Liver (tissue), 3 donors: ENCODE data around the gene BORCS8.

Experiments used
- EGR1 ChIP-seq, 2 donors: IDR thresholded peaks; 2 replicates each; pipeline ENCODE4 v1.6.1; 2016 to 2018; ENCODE audit warnings: antibody characterized with exemption in 2 of 2, low read depth in 2 of 2
- FOXA1 ChIP-seq: IDR thresholded peaks from 2 replicates; pipeline ENCODE4 v1.6.1; 2016; ENCODE audit warnings: antibody characterized with exemption
- GABPA ChIP-seq, 2 donors: IDR thresholded peaks in 1 of 2; conservative IDR thresholded peaks in 1 of 2; 2 replicates each; pipeline ENCODE4 v1.6.1; 2016; ENCODE audit warnings: antibody characterized with exemption in 2 of 2, mild to moderate bottlenecking in 1 of 2, moderate library complexity in 1 of 2
- HNF4A ChIP-seq, 2 donors: conservative IDR thresholded peaks; 2 replicates each; pipeline ENCODE4 v1.6.1; 2016; ENCODE audit warnings: antibody characterized with exemption in 2 of 2, mild to moderate bottlenecking in 2 of 2
- HNF4G ChIP-seq: IDR thresholded peaks from 2 replicates; pipeline ENCODE4 v1.6.1; 2016; ENCODE audit warnings: antibody characterized with exemption
- JUND ChIP-seq, 2 donors: IDR thresholded peaks; 2 replicates each; pipeline ENCODE4 v1.6.1; 2016; ENCODE audit warnings: antibody characterized with exemption in 2 of 2
- RAD21 ChIP-seq, 2 donors: IDR thresholded peaks; 2 replicates each; pipeline ENCODE4 v1.6.1; 2016; ENCODE audit warnings: antibody characterized with exemption in 2 of 2, mild to moderate bottlenecking in 2 of 2
- REST ChIP-seq: IDR thresholded peaks from 2 replicates; pipeline ENCODE4 v1.6.1; 2016; ENCODE audit warnings: antibody characterized with exemption, mild to moderate bottlenecking
- RXRA ChIP-seq, 2 donors: IDR thresholded peaks; 2 replicates each; pipeline ENCODE4 v1.6.1; 2017 to 2018; ENCODE audit warnings: antibody characterized with exemption in 2 of 2, mild to moderate bottlenecking in 1 of 2
- SP1 ChIP-seq: IDR thresholded peaks from 2 replicates; pipeline ENCODE4 v1.6.1; 2018; ENCODE audit warnings: antibody characterized with exemption, mild to moderate bottlenecking
- TAF1 ChIP-seq: conservative IDR thresholded peaks from 2 replicates; pipeline ENCODE4 v1.6.1; 2016; ENCODE audit warnings: antibody characterized with exemption, mild to moderate bottlenecking
- YY1 ChIP-seq: IDR thresholded peaks from 2 replicates; pipeline ENCODE4 v1.6.1; 2016; ENCODE audit warnings: antibody characterized with exemption, mild to moderate bottlenecking
- TF ChIP-seq, protein P1 (sequence below): fragments of 150-350 bp; IDR thresholded peaks from 2 replicates; pipeline ENCODE4 v1.5.1; 2017; ENCODE audit warnings: improper control_type of control experiment, low read depth, low read length; ENCODE audit not compliant: missing input control
- TF ChIP-seq, protein P2 (sequence below): IDR thresholded peaks from 2 replicates; pipeline ENCODE4 v1.6.1; 2016; ENCODE audit warnings: antibody characterized with exemption
- donor health status: healthy.
- donor health status: healthy.

DNA sequence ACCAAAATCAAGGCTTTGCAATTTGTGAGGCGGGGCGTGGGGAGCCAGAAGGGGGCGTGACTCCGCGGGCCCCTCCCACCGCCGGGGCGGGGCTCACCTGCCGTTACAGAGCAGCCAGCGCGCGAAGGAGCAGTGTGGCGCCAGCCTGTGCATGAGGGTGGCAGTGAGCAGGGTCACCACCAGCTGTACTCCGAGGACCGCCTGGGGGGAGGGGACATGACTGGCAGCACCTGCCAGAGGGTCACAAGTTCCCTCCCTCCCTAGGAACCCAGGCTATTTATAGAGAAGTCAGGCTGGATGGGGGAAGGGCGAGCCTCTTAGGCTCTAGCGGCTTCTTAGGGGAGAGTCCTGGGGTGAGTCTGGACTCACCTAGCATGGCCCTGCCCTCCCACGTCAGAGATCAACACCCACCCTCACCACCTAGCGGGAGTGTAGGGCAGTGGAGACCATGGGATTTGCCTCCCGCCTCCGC lies 57.2 kb downstream of the BORCS8 start:
- TF ChIP-seq RXRA (IDR thresholded peaks at IDR 0.05) (no peak), TAF1 (no peak), EGR1 (IDR thresholded peaks at IDR 0.05; ENCODE audit: low read depth in 2 of 2) (no peak), HNF4A (conservative IDR thresholded peaks at IDR 0.05) (no peak), REST (no peak), RAD21 (IDR thresholded peaks at IDR 0.05) (no peak), HNF4G (no peak), FOXA1 (no peak), SP1 (no peak), JUND (IDR thresholded peaks at IDR 0.05) (no peak), YY1 (no peak), GABPA (IDR thresholded peaks at IDR 0.05 in 1 of 2, conservative IDR thresholded peaks at IDR 0.05 in 1 of 2) (no peak)
- TF ChIP-seq, protein P1, sequence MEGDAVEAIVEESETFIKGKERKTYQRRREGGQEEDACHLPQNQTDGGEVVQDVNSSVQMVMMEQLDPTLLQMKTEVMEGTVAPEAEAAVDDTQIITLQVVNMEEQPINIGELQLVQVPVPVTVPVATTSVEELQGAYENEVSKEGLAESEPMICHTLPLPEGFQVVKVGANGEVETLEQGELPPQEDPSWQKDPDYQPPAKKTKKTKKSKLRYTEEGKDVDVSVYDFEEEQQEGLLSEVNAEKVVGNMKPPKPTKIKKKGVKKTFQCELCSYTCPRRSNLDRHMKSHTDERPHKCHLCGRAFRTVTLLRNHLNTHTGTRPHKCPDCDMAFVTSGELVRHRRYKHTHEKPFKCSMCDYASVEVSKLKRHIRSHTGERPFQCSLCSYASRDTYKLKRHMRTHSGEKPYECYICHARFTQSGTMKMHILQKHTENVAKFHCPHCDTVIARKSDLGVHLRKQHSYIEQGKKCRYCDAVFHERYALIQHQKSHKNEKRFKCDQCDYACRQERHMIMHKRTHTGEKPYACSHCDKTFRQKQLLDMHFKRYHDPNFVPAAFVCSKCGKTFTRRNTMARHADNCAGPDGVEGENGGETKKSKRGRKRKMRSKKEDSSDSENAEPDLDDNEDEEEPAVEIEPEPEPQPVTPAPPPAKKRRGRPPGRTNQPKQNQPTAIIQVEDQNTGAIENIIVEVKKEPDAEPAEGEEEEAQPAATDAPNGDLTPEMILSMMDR: no peak
- TF ChIP-seq, protein P2, sequence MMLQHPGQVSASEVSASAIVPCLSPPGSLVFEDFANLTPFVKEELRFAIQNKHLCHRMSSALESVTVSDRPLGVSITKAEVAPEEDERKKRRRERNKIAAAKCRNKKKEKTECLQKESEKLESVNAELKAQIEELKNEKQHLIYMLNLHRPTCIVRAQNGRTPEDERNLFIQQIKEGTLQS: no peak
